Erythroblast (primary cell): ENCODE measurements around the gene RAD51C.

Experiments
- DNase-seq, 2 experiments: peaks; one replicate each; lab custom pipeline; 2025; lab: John Stamatoyannopoulos, UW
- GATA1 ChIP-seq: IDR thresholded peaks from 2 replicates; pipeline ENCODE4 v1.6.1; 2011; ENCODE audit warnings: low read depth, mild to moderate bottlenecking, control low read depth, low read length, moderate library complexity
- POLR2A ChIP-seq: IDR thresholded peaks from 2 replicates; pipeline ENCODE4 v1.6.1; 2011; ENCODE audit warnings: mild to moderate bottlenecking, low read length

Gene RAD51C

DNA sequence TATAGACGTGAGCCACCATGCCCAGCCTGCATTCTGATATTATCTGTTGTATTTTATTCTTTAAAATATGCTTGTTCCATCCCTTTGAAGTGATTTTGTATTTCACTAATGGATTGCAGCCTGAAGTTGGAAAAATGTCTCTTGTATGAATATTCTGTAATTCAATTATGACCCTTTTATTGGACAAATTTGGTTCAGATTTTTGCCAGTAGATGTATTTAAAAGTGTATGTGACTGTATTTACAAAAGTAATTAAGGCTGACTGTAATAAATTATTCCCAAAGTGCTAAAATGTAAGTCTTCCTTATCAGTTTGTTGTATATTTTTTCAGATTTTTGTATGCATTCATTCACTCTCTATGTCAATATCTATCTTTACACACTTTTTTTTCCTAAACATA lies 87.0 kb downstream of the RAD51C start:
- TF ChIP-seq POLR2A (no peak), GATA1 (no peak)
- DNase-seq = no peak

DNA sequence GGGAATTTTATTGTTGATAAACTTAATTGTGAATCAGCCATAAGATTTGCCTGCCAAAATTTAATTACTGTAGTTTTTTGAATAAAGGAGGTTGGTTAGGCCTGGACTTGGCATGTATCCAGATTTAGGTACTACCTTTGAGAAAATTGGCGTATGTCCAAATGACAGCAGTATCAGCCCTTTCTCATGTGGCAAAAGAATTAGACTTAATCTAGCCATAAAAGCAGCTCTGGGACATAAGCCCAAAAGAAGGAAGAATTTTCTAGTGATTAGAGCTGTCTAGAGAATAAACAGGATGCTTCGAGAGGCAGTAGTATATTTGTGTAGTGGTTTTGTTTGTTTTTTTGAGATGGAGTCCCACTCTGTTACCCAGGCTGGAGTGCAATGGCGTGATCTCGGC lies 91.0 kb downstream of the RAD51C start:
- TF ChIP-seq GATA1 (no peak), POLR2A (no peak)
- peak; percentile 17 to 41 for DNase-seq

DNA sequence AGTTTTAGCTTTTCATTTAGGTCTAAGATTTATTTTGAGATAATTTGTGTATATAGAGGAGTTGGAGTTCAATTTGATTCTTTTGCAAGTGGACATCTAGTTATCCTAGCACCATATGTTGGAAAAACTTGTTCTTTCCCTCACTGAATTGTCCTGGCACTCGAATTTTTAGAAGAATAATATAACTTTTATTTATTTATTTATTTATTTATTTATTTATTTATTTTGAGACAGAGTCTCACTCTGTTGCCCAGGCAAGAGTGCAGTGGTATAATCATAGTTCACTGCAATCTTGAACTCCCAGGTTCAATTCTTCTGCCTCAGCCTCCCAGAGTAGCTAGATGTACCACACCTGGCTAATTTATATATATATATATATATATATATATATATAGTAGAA lies 92.7 kb downstream of the RAD51C start:
- no peak for DNase-seq
- no peak for TF ChIP-seq POLR2A
- no peak for TF ChIP-seq GATA1
